Thoracic aorta (tissue), 2 donors: ENCODE results near the gene COL8A1. TPM values are rescaled to one million over a fixed set of nuclear protein-coding genes. Genes with fewer than 3 reads are reported as not detected.

Experiments used
- ATAC-seq: fragments of 150-250 bp; one replicate; pipeline ENCODE4 v1.8.0; 2017; ENCODE audit warnings: low read depth; ENCODE audit not compliant: insufficient number of reproducible peaks, low FRiP score
- DNase-seq: peaks from one replicate; pipeline ENCODE4 v3.0.0-alpha.2; 2020; ENCODE audit warnings: low spot score
- H3K27ac ChIP-seq, 2 donors: fragments of 200-600 bp; sonication (generic); 1 replicate in 1 of 2; 2 replicates in 1 of 2; pipeline ENCODE4 v1.5.1; 2016; ENCODE audit warnings: mild to moderate bottlenecking in 2 of 2, moderate library complexity in 2 of 2
- H3K27me3 ChIP-seq: fragments of 200-600 bp; sonication (generic); replicated peaks from 2 replicates; pipeline ENCODE4 v1.6.0; 2016; ENCODE audit warnings: mild to moderate bottlenecking; ENCODE audit not compliant: insufficient read depth
- H3K36me3 ChIP-seq: fragments of 200-600 bp; sonication (generic); one replicate; pipeline ENCODE4 v1.5.1; 2016
- H3K4me1 ChIP-seq, 2 donors: fragments of 200-600 bp; sonication (generic); 1 replicate in 1 of 2; 2 replicates in 1 of 2; pipeline versions ENCODE4 v1.5.1 to v1.6.0; 2016; ENCODE audit warnings: low read depth in 2 of 2, mild to moderate bottlenecking in 1 of 2; ENCODE audit not compliant: control insufficient read depth in 1 of 2
- H3K4me3 ChIP-seq: fragments of 200-600 bp; sonication (generic); 2 replicates; pipeline ENCODE4 v1.5.1; 2016; ENCODE audit warnings: mild to moderate bottlenecking
- H3K9me3 ChIP-seq: fragments of 200-600 bp; sonication (generic); 2 replicates; pipeline ENCODE4 v1.5.1; 2016
- CTCF ChIP-seq: fragments of 200-600 bp; sonication (generic); IDR thresholded peaks from one replicate; pipeline ENCODE4 v1.5.1; 2019; ENCODE audit warnings: antibody characterized with exemption
- total RNA-seq, 2 donors: library from RNA; depleted of rRNA; stranded (reverse); fragments of >200 nt; gene quantifications; one replicate each; pipeline versions ENCODE4 v1.1.0 to v1.2.3, GENCODE V29; 2016

COL8A1 gene
- total RNA-seq, 2 donors from 2014 or later: 253 to 916 TPM

DNA sequence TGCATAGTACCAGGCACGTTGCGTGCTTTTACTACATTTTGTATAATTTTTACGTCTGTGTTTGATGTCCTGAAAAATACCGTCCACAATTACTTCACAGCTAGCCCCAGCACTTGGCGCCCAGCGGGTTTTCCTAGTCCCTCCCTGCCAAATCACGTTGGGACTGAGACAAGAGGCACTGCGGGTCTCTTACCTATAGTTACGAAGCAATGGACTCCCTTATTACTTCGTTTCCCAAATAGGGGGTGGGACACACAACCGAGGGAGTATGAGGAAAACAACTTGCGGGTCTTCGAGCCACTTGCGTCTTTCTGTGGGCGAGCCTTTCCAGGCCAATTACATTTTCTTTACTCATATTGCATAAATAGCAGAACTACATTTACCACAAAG is 178.6 kb downstream of the COL8A1 start:
- DNase-seq: no peak
- Histone ChIP-seq H3K4me1 (peaks cover 15 to 31% of the 10 kb centered on the region in 2 donors), H3K27me3 (no peaks in the 10 kb centered on the region), H3K9me3 (no peaks in the 10 kb centered on the region), H3K27ac (peak overlapping the region; percentile 81 to 85), H3K36me3 (no peaks in the 10 kb centered on the region), H3K4me3 (peak overlapping the region; percentile 81)
- no peak for TF ChIP-seq CTCF
- no peak for ATAC-seq

DNA sequence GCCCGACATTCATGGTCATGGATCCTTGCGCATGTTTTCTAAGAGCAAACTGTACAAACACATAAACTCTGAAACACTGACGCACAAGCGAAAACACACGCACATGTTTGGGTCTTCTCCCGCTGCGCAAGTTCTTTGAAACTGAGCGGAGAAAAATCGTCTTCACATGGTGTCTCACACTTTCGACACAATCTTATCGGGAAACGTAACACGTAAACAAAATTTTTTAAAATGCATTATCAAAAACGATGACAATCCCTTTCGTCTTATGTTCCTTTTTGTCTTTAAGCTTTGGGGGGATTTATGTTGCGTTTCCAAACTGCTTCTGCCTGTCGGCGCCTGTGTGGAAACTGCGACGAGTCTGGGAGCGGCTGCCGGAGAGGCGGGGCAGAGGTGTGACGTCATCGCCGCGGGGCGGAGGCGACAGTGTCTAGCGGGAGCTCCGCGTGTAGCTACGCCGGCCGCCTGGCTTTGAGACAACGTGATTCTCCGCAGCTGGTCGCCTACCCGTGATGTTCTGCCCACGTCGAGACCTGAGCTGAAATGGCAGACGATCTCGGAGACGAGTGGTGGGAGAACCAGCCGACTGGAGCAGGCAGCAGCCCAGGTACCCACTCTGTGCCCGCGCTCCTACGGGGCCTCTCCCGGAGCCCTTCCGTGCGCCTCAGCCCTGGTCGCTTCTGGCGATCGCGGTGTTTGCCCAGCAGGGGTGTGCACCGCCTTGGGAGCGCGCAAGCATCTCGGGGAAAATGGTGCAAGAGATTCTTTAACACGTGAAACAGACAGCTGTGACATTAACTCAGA is 179.2 kb downstream of the COL8A1 start, which contains the start of gene CMSS1:
CMSS1 (plus strand) TSS at position 426 of the 804 bp plus-strand sequence.
- peak; percentile 92 for ATAC-seq
- Histone ChIP-seq H3K9me3 (no peaks in the 10 kb centered on the region), H3K4me3 (peak within 1 kb of the TSS; percentile 81), H3K27ac (peak within 1 kb of the TSS; percentile 81 to 85), H3K36me3 (no peaks in the 10 kb centered on the region), H3K4me1 (peaks cover 15 to 31% of the 10 kb centered on the region in 2 donors), H3K27me3 (no peaks in the 10 kb centered on the region)
- DNase-seq: peak; percentile 67
- peak; percentile 41 for TF ChIP-seq CTCF

GRCh38 chr3:99818818-99819217 is 180.4 kb downstream of the COL8A1 start:
- H3K27me3 ChIP-seq: no peaks in the 10 kb centered on the region
- no peak overlapping the region for H3K27ac ChIP-seq
- H3K4me1 ChIP-seq: peaks cover 15 to 31% of the 10 kb centered on the region in 2 donors
- ATAC-seq: no peak
- TF ChIP-seq CTCF: no peak
- no peaks in the 10 kb centered on the region for H3K36me3 ChIP-seq
- DNase-seq: no peak
- H3K4me3 ChIP-seq: peak overlapping the region; percentile 81
- H3K9me3 ChIP-seq: no peaks in the 10 kb centered on the region

- Histone ChIP-seq H3K27me3 (no peaks in the 10 kb centered on the region), H3K4me1 (peaks cover 7 to 19% of the 10 kb centered on the region in 2 donors), H3K27ac (no peak overlapping the region), H3K36me3 (peaks cover 4% of the 10 kb centered on the region), H3K4me3 (no peak overlapping the region), H3K9me3 (no peaks in the 10 kb centered on the region)
- ATAC-seq: no peak
- DNase-seq: no peak
- no peak for TF ChIP-seq CTCF
Measured at GRCh38 chr3:99823723-99824711, 185.6 kb downstream of the COL8A1 start.
